ENCODE results near the gene ZNF445.
A peak's percentile ranks its signal among the peaks of the same experiment; 100 is the strongest.
"Not testable (repeated sequence)": the region's sequence is repeated elsewhere in the genome, so short reads cannot be mapped to it uniquely, and the experiment has no call there.

Gene ZNF445

GRCh38 chr3:44477312-44478030 is at the start of gene ZNF445:
TSS of gene ZNF445 (minus strand) at chr3:44477670. CDS start at chr3:44455549, 22,121 bp downstream.
- DNase-seq, result peak; percentile 56

GRCh38 chr3:44525060-44525459 is 47.6 kb upstream of the ZNF445 start:
- no peak for DNase-seq

- no peak for DNase-seq
Measured at GRCh38 chr3:44522494-44522933, 45.0 kb upstream of the ZNF445 start.

GRCh38 chr3:44521721-44522120 is 44.3 kb upstream of the ZNF445 start:
- no peak for DNase-seq

GRCh38 chr3:44518782-44519156 is 41.3 kb upstream of the ZNF445 start:
- DNase-seq, result no peak

GRCh38 chr3:44516230-44516629 is 38.8 kb upstream of the ZNF445 start:
- DNase-seq, result no peak

GRCh38 chr3:44513513-44513912 is 36.0 kb upstream of the ZNF445 start:
- DNase-seq, result no peak

- no peak for DNase-seq
Measured at GRCh38 chr3:44511238-44511566, 33.7 kb upstream of the ZNF445 start.

GRCh38 chr3:44510000-44510368 is 32.5 kb upstream of the ZNF445 start:
- no peak for DNase-seq

GRCh38 chr3:44509393-44509921 is 32.0 kb upstream of the ZNF445 start:
- no peak for DNase-seq

GRCh38 chr3:44506961-44507360 is 29.5 kb upstream of the ZNF445 start:
- no peak for DNase-seq

- DNase-seq, result no peak
Measured at GRCh38 chr3:44506556-44506955, 29.1 kb upstream of the ZNF445 start.

- no peak for DNase-seq
Measured at GRCh38 chr3:44504566-44504965, 27.1 kb upstream of the ZNF445 start.

GRCh38 chr3:44503178-44503577 is 25.7 kb upstream of the ZNF445 start:
- not testable (repeated sequence) for DNase-seq

- DNase-seq, result no peak
Measured at GRCh38 chr3:44501971-44502370, 24.5 kb upstream of the ZNF445 start.

- DNase-seq, result not testable (repeated sequence)
Measured at GRCh38 chr3:44499899-44500168, 22.4 kb upstream of the ZNF445 start.

GRCh38 chr3:44499149-44499898 is 21.9 kb upstream of the ZNF445 start:
- no peak for DNase-seq

- no peak for DNase-seq
Measured at GRCh38 chr3:44495636-44496415, 18.4 kb upstream of the ZNF445 start.

GRCh38 chr3:44492496-44492895 is 15.0 kb upstream of the ZNF445 start:
- DNase-seq, result no peak

- no peak for DNase-seq
Measured at GRCh38 chr3:44482721-44483120, 5.3 kb upstream of the ZNF445 start.

- no peak for DNase-seq
Measured at GRCh38 chr3:44478606-44479094, 1.2 kb upstream of the ZNF445 start.

- no peak for DNase-seq
Measured at GRCh38 chr3:44478055-44478468, 592 bp upstream of the ZNF445 start.

- no peak for DNase-seq
Measured at GRCh38 chr3:44476963-44477311, 533 bp downstream of the ZNF445 start.

GRCh38 chr3:44476181-44476611 is 1.3 kb downstream of the ZNF445 start:
- DNase-seq, result no peak

Data from NCI-H1092 (cell line).